T-cell (primary cell): ENCODE measurements around the gene ST6GALNAC6. TPM values are rescaled to one million over a fixed set of nuclear protein-coding genes. Genes with fewer than 3 reads are reported as not detected.

Experiments
- ATAC-seq, 4 experiments: fragments of 200-7000 bp in 3 of 4; fragments of 150-1000 bp in 1 of 4; cut with Tn5 transposase; replicated peaks in 1 of 4; 1 replicate in 3 of 4; 2 replicates in 1 of 4; pipeline ENCODE4 v1.10.0; 2021; ENCODE audit warnings: moderate library complexity in 3 of 4, mild to moderate bottlenecking in 2 of 4, moderate number of reproducible peaks in 1 of 4
- CTCF ChIA-PET, 2 donors: fragments of 300-600 bp; sonication (Branson Sonifier 250); formaldehyde crosslinking; loops; one replicate each; lab custom pipeline; 2022; ENCODE audit warnings: antibody characterized with exemption in 2 of 2; lab: Charles Lee
- POLR2A ChIA-PET, 2 donors: fragments of 300-600 bp; sonication (Branson Sonifier 250); formaldehyde crosslinking; loops; one replicate each; lab custom pipeline; 2022; ENCODE audit warnings: antibody characterized with exemption in 2 of 2; lab: Charles Lee
- DNase-seq, 35 experiments: peaks; one replicate each; pipeline versions ENCODE4 v3.0.0 to v3.0.0-alpha.2; 2013 to 2023
- H3K27ac ChIP-seq: one replicate; pipeline ENCODE4 v1.5.1; 2013; ENCODE audit warnings: low read length
- H3K27me3 ChIP-seq, 2 experiments: replicated peaks in 1 of 2; 1 replicate in 1 of 2; 2 replicates in 1 of 2; pipeline versions ENCODE4 v1.6.1 to v1.7.0; 2013; ENCODE audit warnings: low read length in 1 of 2, mixed read lengths in 1 of 2; ENCODE audit not compliant: control insufficient read depth in 2 of 2, insufficient read depth in 2 of 2; ENCODE audit errors: extremely low read depth in 1 of 2
- H3K36me3 ChIP-seq, 2 donors: 1 replicate in 1 of 2; 2 replicates in 1 of 2; pipeline versions ENCODE4 v1.6.1 to v1.7.0; 2013; ENCODE audit warnings: low read length in 1 of 2; ENCODE audit not compliant: control insufficient read depth in 2 of 2, insufficient read depth in 1 of 2; ENCODE audit errors: extremely low read depth in 1 of 2
- H3K4me1 ChIP-seq, 2 experiments: 1 replicate in 1 of 2; 2 replicates in 1 of 2; pipeline versions ENCODE4 v1.6.1 to v1.7.0; 2013; ENCODE audit warnings: low read length in 2 of 2, mixed read lengths in 1 of 2; ENCODE audit not compliant: insufficient read depth in 2 of 2, control insufficient read depth in 1 of 2; ENCODE audit errors: extremely low read depth in 1 of 2
- H3K4me3 ChIP-seq, 2 donors: 1 replicate in 1 of 2; 2 replicates in 1 of 2; pipeline versions ENCODE4 v1.5.1 to v1.7.0; 2013; ENCODE audit warnings: mild to moderate bottlenecking in 2 of 2, low read length in 1 of 2, moderate library complexity in 1 of 2; ENCODE audit not compliant: control insufficient read depth in 1 of 2; ENCODE audit errors: extremely low read depth in 1 of 2
- H3K9me3 ChIP-seq: 2 replicates; pipeline ENCODE4 v1.7.0; 2013
- H3K27ac Mint-ChIP-seq, 2 donors: one replicate each; pipeline ENCODE4 v1.8.0; 2020 to 2021; ENCODE audit warnings: mild to moderate bottlenecking in 2 of 2, mixed read lengths in 2 of 2
- H3K27me3 Mint-ChIP-seq, 2 donors: one replicate each; pipeline ENCODE4 v1.8.0; 2021 to 2022; ENCODE audit warnings: mixed read lengths in 2 of 2
- H3K36me3 Mint-ChIP-seq: one replicate; pipeline ENCODE4 v1.8.0; 2021; ENCODE audit warnings: mixed read lengths
- H3K4me1 Mint-ChIP-seq, 3 donors: one replicate each; pipeline ENCODE4 v1.8.0; 2020 to 2022; ENCODE audit warnings: mixed read lengths in 3 of 3, mild to moderate bottlenecking in 1 of 3
- H3K4me3 Mint-ChIP-seq, 3 donors: one replicate each; pipeline ENCODE4 v1.8.0; 2020 to 2022; ENCODE audit warnings: mild to moderate bottlenecking in 3 of 3, mixed read lengths in 3 of 3, moderate library complexity in 3 of 3
- H3K9me3 Mint-ChIP-seq, 3 donors: one replicate each; pipeline ENCODE4 v1.8.0; 2020 to 2022; ENCODE audit warnings: mixed read lengths in 3 of 3
- WGBS: methylation state at CpG from one replicate; pipeline ENCODE4 v1.1.5; 2013; ENCODE audit warnings: missing lambda C conversion rate; ENCODE audit not compliant: insufficient coverage; 5-methylcytosine and 5-hydroxymethylcytosine counted together
- total RNA-seq, 35 experiments: library from RNA in 6 of 35; stranded (reverse) in 6 of 35; fragments of 120-200 nt in 1 of 35; gene quantifications; one replicate each; pipeline versions ENCODE4 v1.2.1 to v1.2.4 and lab custom pipeline; 2013 to 2026

Gene ST6GALNAC6
- total RNA-seq, 5 donors from 2014 or later (not counting 1 experiment from before 2014, with no cell fraction given): 73.0 to 123 (median 86.3) TPM

DNA sequence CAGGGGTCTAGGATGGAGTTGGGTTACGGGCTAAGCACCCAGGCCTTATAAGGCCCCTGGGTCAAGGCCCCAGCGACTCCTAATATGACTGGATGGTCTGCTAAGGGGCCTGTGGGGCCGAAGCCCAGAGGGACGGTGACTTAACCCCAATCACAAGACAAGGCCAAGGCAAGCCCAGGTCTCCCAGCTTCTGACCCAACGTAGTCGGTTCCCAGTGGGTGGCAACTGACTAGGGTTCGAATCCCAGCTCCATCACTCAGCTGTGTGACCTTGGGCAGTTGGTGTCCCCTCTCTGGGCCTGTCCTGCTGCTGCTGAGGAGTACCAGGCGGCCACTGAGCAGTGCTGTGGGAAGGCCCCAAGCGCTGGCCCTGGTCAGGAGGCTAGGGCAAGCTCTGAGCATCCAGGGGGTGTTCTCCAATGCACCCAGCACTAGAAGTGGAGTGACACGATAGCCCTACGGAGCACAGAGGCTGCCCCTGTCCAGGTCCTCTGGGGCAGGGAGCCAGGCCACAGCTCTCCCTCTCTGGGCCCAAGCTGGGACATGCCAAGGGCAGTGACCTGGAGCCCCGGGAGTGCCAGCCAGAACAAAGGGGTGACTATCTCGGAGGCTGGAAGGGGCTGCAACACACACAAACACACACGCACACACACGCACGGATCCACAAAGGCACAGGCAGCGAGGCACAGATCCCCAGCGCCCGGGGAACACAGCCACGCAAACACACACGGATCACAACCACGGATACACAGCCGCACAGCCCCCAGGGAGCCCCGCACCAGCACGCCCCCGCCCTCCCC is 22.4 kb downstream of the ST6GALNAC6 start:
- peaks cover 0 to 11% of the 10 kb centered on the region in 2 experiments for H3K4me1 ChIP-seq
- POLR2A ChIA-PET: no interaction called here
- CTCF ChIA-PET: interaction anchor here in 1 of 2 donors (0.7 kb wide), 1 partner anchor 53 kb away, joined by 3 read pairs; no protein-coding TSS in a partner anchor
- WGBS: 60% methylated on average over 23 of the region's 26 CpGs
- H3K36me3 Mint-ChIP-seq: no peaks in the 10 kb centered on the region
- H3K36me3 ChIP-seq: no peaks in the 10 kb centered on the region
- peak overlapping the region in 2 of 3 donors; percentile 6 to 17 for H3K4me3 Mint-ChIP-seq
- H3K9me3 Mint-ChIP-seq: no peaks in the 10 kb centered on the region
- no peak overlapping the region for H3K4me3 ChIP-seq
- peaks cover 0 to 25% of the 10 kb centered on the region in 2 experiments for H3K27me3 ChIP-seq
- H3K27me3 Mint-ChIP-seq: peaks cover 0 to 4% of the 10 kb centered on the region in 2 donors
- H3K9me3 ChIP-seq: no peaks in the 10 kb centered on the region
- H3K4me1 Mint-ChIP-seq: peaks cover 9 to 13% (median 10%) of the 10 kb centered on the region in 3 donors
- no peak overlapping the region for H3K27ac Mint-ChIP-seq
- ATAC-seq: peak in 1 of 4 experiments; percentile 11
- no peak for DNase-seq
- no peak overlapping the region for H3K27ac ChIP-seq

DNA sequence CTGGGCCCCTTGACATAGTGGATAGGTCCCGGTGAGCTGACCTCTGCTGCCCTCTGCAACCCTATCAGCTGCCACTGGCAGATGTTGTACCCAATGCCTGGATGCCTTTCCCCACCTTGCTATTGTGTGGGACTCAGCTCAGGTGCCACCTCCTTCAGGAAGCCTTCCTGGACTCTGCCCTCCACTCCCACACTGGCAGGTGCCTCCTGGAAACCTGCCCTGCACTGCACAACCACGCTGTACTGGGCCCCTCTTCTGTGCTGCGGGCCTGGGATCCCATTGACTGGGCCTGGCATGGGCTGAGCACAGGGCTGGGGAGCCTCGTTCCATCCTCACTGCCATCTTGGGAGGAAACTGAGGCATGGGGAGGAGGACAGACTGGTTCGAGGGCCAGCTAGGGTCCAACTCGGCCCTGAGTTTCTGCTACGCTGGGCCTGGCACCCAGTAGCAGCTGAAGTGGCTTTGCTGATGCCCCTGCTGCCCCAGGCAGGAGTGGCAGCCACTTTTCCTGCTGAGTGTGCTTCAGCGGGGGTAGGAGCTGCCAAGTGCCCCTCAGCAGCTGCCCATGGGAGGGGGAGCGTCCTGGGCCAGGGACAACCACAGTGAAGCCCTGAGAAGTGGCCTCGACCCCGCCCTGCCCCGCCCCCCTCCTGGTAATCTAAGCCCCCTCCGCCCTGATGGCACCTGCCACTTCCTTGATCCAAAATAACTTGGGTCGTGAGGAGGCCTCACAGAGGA is 23.2 kb downstream of the ST6GALNAC6 start:
- ChIA-PET CTCF (no interaction called here), POLR2A (no interaction called here)
- Mint-ChIP-seq H3K27ac (no peak overlapping the region), H3K4me3 (no peak overlapping the region), H3K4me1 (peaks cover 9 to 13% (median 10%) of the 10 kb centered on the region in 3 donors), H3K27me3 (peaks cover 0 to 4% of the 10 kb centered on the region in 2 donors), H3K9me3 (no peaks in the 10 kb centered on the region), H3K36me3 (no peaks in the 10 kb centered on the region)
- WGBS: 83% methylated on average over 8 of the region's 14 CpGs
- H3K27ac ChIP-seq: no peak overlapping the region
- H3K4me3 ChIP-seq: no peak overlapping the region
- H3K4me1 ChIP-seq: peaks cover 0 to 11% of the 10 kb centered on the region in 2 experiments
- no peaks in the 10 kb centered on the region for H3K9me3 ChIP-seq
- no peak for ATAC-seq
- H3K27me3 ChIP-seq: peaks cover 0 to 25% of the 10 kb centered on the region in 2 experiments
- no peak for DNase-seq
- no peaks in the 10 kb centered on the region for H3K36me3 ChIP-seq

DNA sequence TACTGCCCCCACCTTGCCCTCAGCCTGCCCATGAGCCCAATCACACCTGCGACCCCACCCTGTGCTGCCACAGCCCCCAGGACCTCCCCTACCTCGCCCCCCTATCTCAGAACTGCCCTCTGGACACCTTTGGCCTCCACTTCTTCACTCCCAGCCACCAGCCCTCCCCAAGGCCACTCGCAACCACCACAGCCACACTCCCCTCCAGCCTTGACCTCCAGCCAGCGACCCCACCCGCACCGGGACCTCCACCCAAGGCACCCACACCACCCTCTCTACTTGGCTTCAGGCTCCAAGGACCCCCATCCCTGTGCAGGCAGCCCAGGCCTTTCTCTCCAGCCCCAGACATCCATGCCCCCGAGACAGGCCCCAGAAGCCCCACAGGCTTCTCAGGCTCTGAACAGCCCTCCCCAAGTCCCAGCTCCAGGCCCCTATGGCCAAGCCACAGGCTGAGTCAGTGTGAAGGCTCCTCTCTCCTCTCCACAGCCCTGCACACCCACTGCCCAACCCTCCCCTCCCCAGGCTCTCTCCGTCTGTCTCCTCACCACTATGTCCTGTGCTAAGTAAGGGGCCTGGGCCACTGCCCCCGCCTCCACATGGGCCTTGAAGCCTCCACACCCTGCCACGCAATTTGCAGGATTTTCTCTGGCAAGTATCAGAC is 24.0 kb downstream of the ST6GALNAC6 start:
- ChIA-PET POLR2A (no interaction called here), CTCF (no interaction called here)
- Mint-ChIP-seq H3K4me1 (peaks cover 9 to 13% (median 10%) of the 10 kb centered on the region in 3 donors), H3K27ac (no peak overlapping the region), H3K4me3 (no peak overlapping the region), H3K9me3 (no peaks in the 10 kb centered on the region), H3K36me3 (no peaks in the 10 kb centered on the region), H3K27me3 (peaks cover 0 to 4% of the 10 kb centered on the region in 2 donors)
- H3K27ac ChIP-seq: no peak overlapping the region
- H3K4me3 ChIP-seq: no peak overlapping the region
- no peak for ATAC-seq
- WGBS: 82% methylated on average over 10 of the region's 10 CpGs
- peaks cover 0 to 25% of the 10 kb centered on the region in 2 experiments for H3K27me3 ChIP-seq
- H3K4me1 ChIP-seq: peaks cover 0 to 11% of the 10 kb centered on the region in 2 experiments
- DNase-seq: no peak
- no peaks in the 10 kb centered on the region for H3K36me3 ChIP-seq
- no peaks in the 10 kb centered on the region for H3K9me3 ChIP-seq

DNA sequence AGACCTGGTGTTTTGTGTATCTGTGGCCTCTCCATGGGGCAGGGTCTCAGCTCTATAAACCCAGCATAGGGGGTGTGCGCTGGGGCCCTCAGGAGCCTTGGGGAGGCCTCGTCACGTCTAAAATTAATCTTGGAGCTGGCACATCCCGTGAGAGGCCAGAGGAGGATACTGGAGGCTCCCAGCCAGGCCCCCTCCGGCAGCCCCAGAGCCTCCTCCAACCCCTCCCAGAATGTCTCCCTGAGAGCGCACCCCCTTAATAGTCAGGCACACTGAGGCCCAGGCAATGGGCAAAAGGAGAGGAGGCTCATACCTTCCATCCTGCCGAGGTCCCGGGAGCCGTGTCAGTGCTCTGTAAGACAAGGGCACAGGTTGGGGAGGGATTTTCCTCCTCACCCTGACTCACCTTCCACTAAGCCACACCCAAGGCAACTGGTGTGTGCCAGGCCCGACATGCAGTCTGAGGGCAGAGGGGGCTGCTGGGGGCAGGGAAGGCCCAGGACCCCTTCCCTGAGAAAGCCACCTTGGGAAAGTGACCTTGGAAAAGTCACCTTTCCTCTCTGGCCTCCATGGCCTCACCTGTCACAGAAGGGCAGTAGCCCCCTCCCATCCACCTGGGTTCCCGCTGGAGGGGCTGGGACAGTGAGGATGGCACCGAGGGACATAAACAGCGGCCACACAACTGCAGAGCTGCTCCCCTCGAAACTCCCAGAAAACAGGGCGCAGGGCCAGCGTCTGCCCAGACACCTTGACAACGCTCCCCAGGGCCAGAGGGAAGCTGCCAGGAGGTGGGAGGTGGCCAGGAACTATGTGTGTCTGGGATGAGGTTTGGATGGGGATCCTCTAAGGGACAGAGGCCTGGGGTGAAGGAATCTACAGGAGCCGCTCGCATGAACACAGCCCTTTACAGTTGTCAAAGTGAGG is 24.8 kb downstream of the ST6GALNAC6 start:
- Histone ChIP-seq H3K4me1 (peaks cover 0 to 19% of the 10 kb centered on the region in 2 experiments), H3K36me3 (no peaks in the 10 kb centered on the region), H3K9me3 (no peaks in the 10 kb centered on the region), H3K27me3 (peaks cover 0 to 25% of the 10 kb centered on the region in 2 experiments), H3K4me3 (no peak overlapping the region), H3K27ac (no peak overlapping the region)
- 100% methylated on average over 10 of the region's 19 CpGs for WGBS
- ChIA-PET POLR2A (no interaction called here), CTCF (interaction anchor here in 1 of 2 donors (0.6 kb wide), 1 partner anchor 578 kb away, joined by 8 read pairs; no protein-coding TSS in a partner anchor)
- H3K9me3 Mint-ChIP-seq: no peaks in the 10 kb centered on the region
- H3K27ac Mint-ChIP-seq: no peak overlapping the region
- ATAC-seq (no peak), DNase-seq (no peak)
- no peaks in the 10 kb centered on the region for H3K36me3 Mint-ChIP-seq
- H3K27me3 Mint-ChIP-seq: peaks cover 0 to 4% of the 10 kb centered on the region in 2 donors
- peaks cover 9 to 13% (median 10%) of the 10 kb centered on the region in 3 donors for H3K4me1 Mint-ChIP-seq
- no peak overlapping the region for H3K4me3 Mint-ChIP-seq

DNA sequence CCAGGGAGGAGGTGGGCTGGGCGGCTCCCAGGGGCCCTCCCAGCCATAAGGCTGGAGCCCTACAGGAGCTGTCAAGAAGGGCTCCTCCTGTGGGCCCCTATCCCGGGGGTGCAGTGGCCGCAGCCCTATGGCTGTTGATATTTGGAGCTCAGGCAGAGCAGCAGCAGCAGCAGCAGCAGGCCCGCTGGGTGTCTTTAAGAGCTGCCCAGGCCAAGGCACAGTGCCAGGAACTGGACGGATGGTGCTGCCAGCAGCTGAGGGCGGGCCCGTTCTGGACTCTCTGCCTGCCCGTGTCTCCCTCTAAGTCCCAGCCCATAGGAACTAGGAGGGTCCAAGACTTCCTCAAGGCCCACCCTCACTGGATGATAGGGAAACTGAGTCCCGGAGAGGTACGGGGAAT is 25.5 kb downstream of the ST6GALNAC6 start:
- 98% methylated on average over 5 of the region's 10 CpGs for WGBS
- Histone ChIP-seq H3K36me3 (no peaks in the 10 kb centered on the region), H3K27me3 (peaks cover 0 to 25% of the 10 kb centered on the region in 2 experiments), H3K27ac (no peak overlapping the region), H3K4me1 (peaks cover 0 to 20% of the 10 kb centered on the region in 2 experiments), H3K9me3 (no peaks in the 10 kb centered on the region), H3K4me3 (no peak overlapping the region)
- H3K4me1 Mint-ChIP-seq: peaks cover 9 to 12% (median 10%) of the 10 kb centered on the region in 3 donors
- no peaks in the 10 kb centered on the region for H3K9me3 Mint-ChIP-seq
- CTCF ChIA-PET: no interaction called here
- no peak for ATAC-seq
- no peak overlapping the region for H3K4me3 Mint-ChIP-seq
- no peak overlapping the region for H3K27ac Mint-ChIP-seq
- no peak for DNase-seq
- no peaks in the 10 kb centered on the region for H3K36me3 Mint-ChIP-seq
- peaks cover 0 to 4% of the 10 kb centered on the region in 2 donors for H3K27me3 Mint-ChIP-seq
- POLR2A ChIA-PET: no interaction called here
